K562 (cell line): ENCODE measurements around the gene HMX1. TPM values are rescaled to one million over a fixed set of nuclear protein-coding genes. Genes with fewer than 3 reads are reported as not detected.
A peak's percentile ranks its signal among the peaks of the same experiment; 100 is the strongest.

ENCODE experiments used
- ATAC-seq: fragments of 200-7000 bp; cut with Tn5 transposase; 3 replicates; pipeline ENCODE4 v1.9.1; 2020; ENCODE audit warnings: moderate library complexity
- BruUV-seq: library from RNA; stranded (reverse); fragments of 400-500 nt; replicated peaks from 2 replicates; lab custom pipeline; 2021; lab: Mats Ljungman, UMichigan
- CTCF ChIA-PET: fragments of 300-600 bp; formaldehyde crosslinking; extraction: SDS; loops from one replicate; lab custom pipeline; 2021; ENCODE audit warnings: low intra/inter-chr PET ratio; lab: Yijun Ruan, JAX
- POLR2A ChIA-PET: fragments of 300-600, 350-650 bp; sonication (Branson Sonifier 250); formaldehyde crosslinking; extraction: SDS; loops from one replicate; lab custom pipeline; 2021; ENCODE audit warnings: antibody characterized with exemption, inconsistent platforms; lab: Yijun Ruan, JAX
- DNase-seq, 4 experiments: peaks; one replicate each; pipeline versions ENCODE4 v3.0.0 to v3.0.0-alpha.2; 2011 to 2018; ENCODE audit warnings: low spot score in 3 of 4, mixed read lengths in 3 of 4; ENCODE audit errors: extremely low read depth in 1 of 4
- FAIRE-seq: peaks from 2 replicates; lab custom pipeline; 2011; peaks lifted over from hg19 to GRCh38; lab: Jason Lieb, UNC
- H2AFZ ChIP-seq: 2 replicates; pipeline ENCODE4 v1.6.0; 2011; ENCODE audit warnings: low read depth, low read length, control low read depth, inconsistent platforms
- H3K27ac ChIP-seq: fragments of 200-600 bp; 3 replicates; pipeline ENCODE4 v1.8.0; 2011; ENCODE audit warnings: low read depth, mild to moderate bottlenecking, control low read depth, inconsistent platforms, low read length, moderate library complexity, mixed read lengths; ENCODE audit errors: extremely low read depth
- H3K27me3 ChIP-seq, 2 experiments: fragments of 300-600 bp in 1 of 2; 2 replicates in 1 of 2; 3 replicates in 1 of 2; pipeline versions ENCODE4 v1.6.0 to v1.8.0; 2011; ENCODE audit warnings: inconsistent platforms in 2 of 2, low read length in 2 of 2, mild to moderate bottlenecking in 1 of 2, mixed read lengths in 1 of 2, moderate library complexity in 1 of 2; ENCODE audit not compliant: control insufficient read depth in 2 of 2, insufficient read depth in 2 of 2
- H3K36me3 ChIP-seq: fragments of 300-600 bp; 3 replicates; pipeline ENCODE4 v1.8.0; 2011; ENCODE audit warnings: mild to moderate bottlenecking, low read length, inconsistent platforms; ENCODE audit not compliant: control insufficient read depth, insufficient read depth
- H3K4me1 ChIP-seq, 2 experiments: fragments of 200-600 bp in 1 of 2; replicated peaks in 1 of 2; 2 replicates in 1 of 2; 3 replicates in 1 of 2; pipeline versions ENCODE4 v1.5.1 to v1.8.0; 2011; ENCODE audit warnings: inconsistent platforms in 2 of 2, low read length in 2 of 2, mild to moderate bottlenecking in 1 of 2, mixed read lengths in 1 of 2, moderate library complexity in 1 of 2; ENCODE audit not compliant: control insufficient read depth in 2 of 2, insufficient read depth in 2 of 2
- H3K4me2 ChIP-seq: 2 replicates; pipeline ENCODE4 v1.6.1; 2011; ENCODE audit warnings: low read length, control low read depth, inconsistent platforms, mixed read lengths; ENCODE audit not compliant: insufficient read depth
- H3K4me3 ChIP-seq: fragments of 200-600 bp; sonication (generic), shearing (Covaris generic); 2 replicates; pipeline ENCODE4 v1.5.1; 2016; ENCODE audit warnings: control low read depth, inconsistent platforms
- H3K79me2 ChIP-seq: fragments of 200-600 bp; 3 replicates; pipeline ENCODE4 v1.8.0; 2011; ENCODE audit warnings: low read length, inconsistent platforms; ENCODE audit not compliant: control insufficient read depth, insufficient read depth
- H3K9ac ChIP-seq, 2 experiments: 2 replicates each; pipeline versions ENCODE4 v1.6.0 to v1.6.1; 2011; ENCODE audit warnings: low read depth in 2 of 2, low read length in 2 of 2, control low read depth in 1 of 2, inconsistent platforms in 1 of 2, mild to moderate bottlenecking in 1 of 2, mixed read lengths in 1 of 2; ENCODE audit not compliant: insufficient read depth in 1 of 2
- H3K9me1 ChIP-seq: one replicate; pipeline ENCODE4 v1.6.0; 2011; ENCODE audit warnings: inconsistent platforms, mild to moderate bottlenecking, low read length, moderate library complexity; ENCODE audit not compliant: control insufficient read depth, insufficient read depth
- H3K9me3 ChIP-seq: replicated peaks from 2 replicates; pipeline ENCODE4 v1.5.1; 2011; ENCODE audit warnings: low read depth, low read length, inconsistent platforms; ENCODE audit not compliant: control insufficient read depth, insufficient read depth
- H4K20me1 ChIP-seq: replicated peaks from 2 replicates; pipeline ENCODE4 v1.6.1; 2011; ENCODE audit warnings: low read length, inconsistent platforms, mixed read lengths; ENCODE audit not compliant: control insufficient read depth, insufficient read depth
- DLX4 ChIP-seq: fragments of 250-450 bp; sonication (Bioruptor Pico); IDR thresholded peaks from 2 replicates; pipeline ENCODE4 v1.6.1; 2021; ENCODE audit warnings: mild to moderate bottlenecking
- GATAD2A ChIP-seq: fragments of 450-650 bp; IDR thresholded peaks from 2 replicates; pipeline ENCODE4 v1.6.1; 2017
- HMGXB4 ChIP-seq: sonication (generic); formaldehyde crosslinking; IDR thresholded peaks from 2 replicates; pipeline ENCODE4 v1.8.1; 2023; ENCODE audit warnings: mild to moderate bottlenecking, missing genetic modification reagents
- KDM1A ChIP-seq, 2 experiments: fragments of 450-650 bp; IDR thresholded peaks; 2 replicates each; pipeline ENCODE4 v1.6.1; 2016; ENCODE audit warnings: mild to moderate bottlenecking in 2 of 2
- KDM2B ChIP-seq: fragments of 250-450 bp; sonication (Bioruptor Pico); IDR thresholded peaks from 2 replicates; pipeline ENCODE4 v1.8.0; 2021; ENCODE audit warnings: mild to moderate bottlenecking, moderate library complexity
- LEF1 ChIP-seq: fragments of 450-650 bp; IDR thresholded peaks from 2 replicates; pipeline ENCODE4 v1.6.1; 2016; ENCODE audit warnings: mild to moderate bottlenecking
- MCM5 ChIP-seq: fragments of 450-650 bp; IDR thresholded peaks from 2 replicates; pipeline ENCODE4 v1.6.1; 2016; ENCODE audit warnings: low read depth
- MLLT1 ChIP-seq, 2 experiments: fragments of 450-650 bp; IDR thresholded peaks; 2 replicates each; pipeline ENCODE4 v1.6.1; 2016
- NR2F6 ChIP-seq: fragments of 450-650 bp; formaldehyde crosslinking; IDR thresholded peaks from 2 replicates; pipeline ENCODE4 v1.4.0; 2020; ENCODE audit warnings: mild to moderate bottlenecking
- NR3C1 ChIP-seq: sonication (generic); formaldehyde crosslinking; IDR thresholded peaks from 2 replicates; pipeline ENCODE4 v1.8.1; 2022; ENCODE audit warnings: missing genetic modification reagents
- VEZF1 ChIP-seq: fragments of 200-800 bp; sonication (Bioruptor generic); IDR thresholded peaks from 2 replicates; pipeline ENCODE4 v1.6.1; 2017; ENCODE audit warnings: missing genetic modification characterization, missing compliant biosample characterization
- ZFP36 ChIP-seq: fragments of 150-350 bp; IDR thresholded peaks from 2 replicates; pipeline ENCODE4 v1.6.1; 2018; ENCODE audit warnings: low read length, low read depth; ENCODE audit not compliant: partially characterized antibody
- ZNF174 ChIP-seq: fragments of 250-450 bp; sonication (Bioruptor Pico); IDR thresholded peaks from 2 replicates; pipeline ENCODE4 v1.4.0; 2020; ENCODE audit warnings: mild to moderate bottlenecking
- ZNF232 ChIP-seq: sonication (generic); formaldehyde crosslinking; IDR thresholded peaks from 2 replicates; pipeline ENCODE4 v1.8.0; 2022; ENCODE audit warnings: mild to moderate bottlenecking, missing genetic modification reagents
- ZNF24 ChIP-seq: fragments of 450-650 bp; IDR thresholded peaks from 2 replicates; pipeline ENCODE4 v1.6.1; 2016
- ZNF316 ChIP-seq: fragments of 450-650 bp; IDR thresholded peaks from 2 replicates; pipeline ENCODE4 v1.6.1; 2016
- ZNF444 ChIP-seq: fragments of 250-450 bp; sonication (Bioruptor Pico); IDR thresholded peaks from 2 replicates; pipeline ENCODE4 v1.4.0; 2020; ENCODE audit warnings: mild to moderate bottlenecking, moderate library complexity
- ZZZ3 ChIP-seq: fragments of 450-650 bp; IDR thresholded peaks from 2 replicates; pipeline ENCODE4 v1.6.1; 2016; ENCODE audit warnings: antibody characterized with exemption, mild to moderate bottlenecking, moderate library complexity
- WGBS: fragments of 100-300 bp; shearing (Covaris generic); methylation state at CpG from one replicate; pipeline ENCODE4 v1.1.6; 2016; ENCODE audit warnings: low coverage, mixed read lengths; ENCODE audit not compliant: insufficient coverage; ENCODE audit errors: missing lambda C conversion rate; 5-methylcytosine and 5-hydroxymethylcytosine counted together
- in situ Hi-C: fragments of 300-500 bp; cut with MboI; formaldehyde crosslinking; loops from 4 replicates; pipeline ENCODE4 v1.15.0; 2018; ENCODE audit warnings: inconsistent platforms, mixed read lengths
- intact Hi-C: fragments of 100-400 bp; cut with micrococcal nuclease; formaldehyde crosslinking; loops from 2 replicates; pipeline ENCODE4 v1.14.2; 2022
- polyA plus RNA-seq, 8 experiments: library from polyadenylated mRNA; depleted of rRNA in 4 of 8; stranded (reverse) in 5 of 8; unstranded in 3 of 8; fragments of >200 nt; fragmentation: Nextera tagmentation in 2 of 8; fragmentation: Illumina TruSeq in 1 of 8; extraction: Ambion mirVana in 2 of 8; extraction: Trizol in 1 of 8; gene quantifications; 2 replicates each; pipeline versions ENCODE4 v1.2.1 to v1.2.3, GENCODE V29; 2011 to 2014; ENCODE audit warnings: inconsistent platforms in 1 of 8, missing spikeins in 1 of 8
- total RNA-seq, 7 experiments: library from RNA; depleted of rRNA in 6 of 7; stranded (reverse); fragments of >200 nt in 6 of 7; fragmentation: Illumina TruSeq in 2 of 7; extraction: Trizol in 2 of 7; gene quantifications; 2 replicates each; pipeline versions ENCODE4 v1.2.1 to v1.2.3, GENCODE V29; 2011 to 2021; ENCODE audit warnings: low replicate concordance in 1 of 7

The HMX1 gene
- total and polyA plus RNA-seq, 9 of the 15 experiments (the other 6 are each of a cell fraction or from before 2014, with no cell fraction given) = not detected

GRCh38 chr4:8820178-8821102 lies 51.2 kb downstream of the HMX1 start:
- H3K9me1 ChIP-seq = no peaks in the 10 kb centered on the region
- no peaks in the 10 kb centered on the region for H4K20me1 ChIP-seq
- POLR2A ChIA-PET = no interaction called here
- H3K36me3 ChIP-seq = no peaks in the 10 kb centered on the region
- no peak for FAIRE-seq
- no TSS peak for BruUV-seq
- H3K27me3 ChIP-seq = peaks cover 0 to 9% of the 10 kb centered on the region in 2 experiments; a peak in 1 of 5 replicates
- CTCF ChIA-PET = no interaction called here
- in situ Hi-C loops = no loop called here
- no peak overlapping the region for H3K4me2 ChIP-seq
- no peaks in the 10 kb centered on the region for H3K79me2 ChIP-seq
- H3K9ac ChIP-seq = no peak overlapping the region
- peaks cover 0 to 6% of the 10 kb centered on the region in 2 experiments; a peak in 1 of 5 replicates for H3K4me1 ChIP-seq
- WGBS = under 1% methylated on average over 26 of the region's 30 CpGs
- no peak overlapping the region for H3K4me3 ChIP-seq
- H2AFZ ChIP-seq = no peak overlapping the region
- peak in 1 of 4 experiments; percentile 3 for DNase-seq
- no peak overlapping the region for H3K27ac ChIP-seq
- intact Hi-C loops = no loop called here
- no peaks in the 10 kb centered on the region for H3K9me3 ChIP-seq
- no peak for ATAC-seq
- no peak for TF ChIP-seq ZNF174
- peak; percentile 58 for TF ChIP-seq ZNF316
- TF ChIP-seq LEF1 = no peak
- TF ChIP-seq VEZF1 (CRISPR knock-in tag) = no peak
- no peak for TF ChIP-seq ZNF232 (CRISPR knock-in tag)
- no peak for TF ChIP-seq ZNF24
- TF ChIP-seq ZZZ3 = no peak
- no peak for TF ChIP-seq MLLT1 (IDR thresholded peaks at IDR 0.05)
- no peak for TF ChIP-seq MCM5
- TF ChIP-seq ZFP36 = peak; percentile 54
- no peak for TF ChIP-seq ZNF444
- TF ChIP-seq KDM1A (IDR thresholded peaks at IDR 0.05) = no peak
- no peak for TF ChIP-seq NR2F6
- no peak for TF ChIP-seq GATAD2A
- TF ChIP-seq HMGXB4 (CRISPR knock-in tag) = no peak
- TF ChIP-seq DLX4 (CRISPR knock-in tag) = no peak
- TF ChIP-seq NR3C1 (CRISPR knock-in tag) = no peak
- TF ChIP-seq KDM2B (CRISPR knock-in tag) = no peak
